Mesendoderm (in vitro differentiated cells): ENCODE data around the gene IQCH.

Experiments
- DNase-seq: peaks from one replicate; pipeline ENCODE4 v3.0.0; 2013
- H2AK5ac ChIP-seq: 2 replicates; pipeline ENCODE4 v1.6.1; 2013; ENCODE audit warnings: low read length, inconsistent platforms
- H2BK120ac ChIP-seq: 2 replicates; pipeline ENCODE4 v1.6.1; 2013; ENCODE audit warnings: low read depth, mild to moderate bottlenecking, low read length, moderate library complexity, mixed read lengths
- H2BK15ac ChIP-seq: replicated peaks from 2 replicates; pipeline ENCODE4 v1.6.1; 2013; ENCODE audit warnings: low read depth, mild to moderate bottlenecking, moderate library complexity
- H2BK5ac ChIP-seq: 2 replicates; pipeline ENCODE4 v1.6.1; 2013; ENCODE audit warnings: low read length, inconsistent platforms
- H3K18ac ChIP-seq: 2 replicates; pipeline ENCODE4 v1.6.1; 2013; ENCODE audit warnings: mild to moderate bottlenecking, low read length, mixed read lengths
- H3K23ac ChIP-seq: one replicate; pipeline ENCODE4 v1.6.1; 2013; ENCODE audit warnings: low read length
- H3K27ac ChIP-seq: 2 replicates; pipeline ENCODE4 v1.5.1; 2013; ENCODE audit warnings: low read depth, mild to moderate bottlenecking, inconsistent platforms, low read length, moderate library complexity
- H3K27me3 ChIP-seq: 2 replicates; pipeline ENCODE4 v1.6.1; 2013; ENCODE audit warnings: low read length, control low read depth, mild to moderate bottlenecking, inconsistent platforms; ENCODE audit not compliant: insufficient read depth, poor library complexity
- H3K36me3 ChIP-seq: 2 replicates; pipeline ENCODE4 v1.6.1; 2013; ENCODE audit warnings: low read length, inconsistent platforms; ENCODE audit not compliant: control insufficient read depth, insufficient read depth
- H3K4ac ChIP-seq: one replicate; pipeline ENCODE4 v1.6.1; 2013; ENCODE audit warnings: low read depth, mild to moderate bottlenecking, low read length, moderate library complexity
- H3K4me1 ChIP-seq: 2 replicates; pipeline ENCODE4 v1.6.1; 2013; ENCODE audit warnings: low read depth, low read length, inconsistent platforms; ENCODE audit not compliant: control insufficient read depth
- H3K4me2 ChIP-seq: 2 replicates; pipeline ENCODE4 v1.6.1; 2013; ENCODE audit warnings: low read length
- H3K4me3 ChIP-seq: 2 replicates; pipeline ENCODE4 v1.5.1; 2013; ENCODE audit warnings: mild to moderate bottlenecking, low read length
- H3K56ac ChIP-seq: one replicate; pipeline ENCODE4 v1.6.1; 2013; ENCODE audit warnings: low read length
- H3K79me1 ChIP-seq: 2 replicates; pipeline ENCODE4 v1.6.1; 2013; ENCODE audit warnings: low read length, inconsistent platforms
- H3K79me2 ChIP-seq: 2 replicates; pipeline ENCODE4 v1.6.1; 2013; ENCODE audit warnings: mild to moderate bottlenecking, low read length; ENCODE audit not compliant: control insufficient read depth, insufficient read depth
- H3K9ac ChIP-seq: 2 replicates; pipeline ENCODE4 v1.6.1; 2013; ENCODE audit warnings: low read length, inconsistent platforms
- H4K5ac ChIP-seq: one replicate; pipeline ENCODE4 v1.6.1; 2013; ENCODE audit warnings: low read length
- H4K8ac ChIP-seq: one replicate; pipeline ENCODE4 v1.6.1; 2013; ENCODE audit warnings: low read depth, mild to moderate bottlenecking, control low read depth, low read length, moderate library complexity
- WGBS: extraction: QIAGEN DNeasy Blood & Tissue Kit; methylation state at CpG from one replicate; pipeline ENCODE4 v1.1.7; 2013; ENCODE audit warnings: low lambda C conversion rate, missing lambda C conversion rate; ENCODE audit not compliant: insufficient coverage; ENCODE audit errors: extremely low coverage; 5-methylcytosine and 5-hydroxymethylcytosine counted together

IQCH gene

GRCh38 chr15:67259806-67260205, 5.2 kb downstream of the IQCH start:
- H3K4me1 ChIP-seq = no peaks in the 10 kb centered on the region
- H2AK5ac ChIP-seq = no peak overlapping the region
- H3K27me3 ChIP-seq = no peaks in the 10 kb centered on the region
- no peak for DNase-seq
- H4K8ac ChIP-seq = no peak overlapping the region
- no peak overlapping the region for H3K18ac ChIP-seq
- no peak overlapping the region for H3K27ac ChIP-seq
- no peak overlapping the region for H2BK5ac ChIP-seq
- H3K9ac ChIP-seq = no peak overlapping the region
- no peaks in the 10 kb centered on the region for H3K36me3 ChIP-seq
- H3K4ac ChIP-seq = no peak overlapping the region
- no peak overlapping the region for H3K23ac ChIP-seq
- no peaks in the 10 kb centered on the region for H3K79me1 ChIP-seq
- H2BK15ac ChIP-seq = no peak overlapping the region
- no peaks in the 10 kb centered on the region for H3K79me2 ChIP-seq
- H2BK120ac ChIP-seq = no peak overlapping the region
- no peak overlapping the region for H3K4me3 ChIP-seq
- no peak overlapping the region for H4K5ac ChIP-seq
- no peak overlapping the region for H3K56ac ChIP-seq
- H3K4me2 ChIP-seq = no peak overlapping the region

GRCh38 chr15:67266870-67267269, 12.3 kb downstream of the IQCH start:
- H3K36me3 ChIP-seq = no peaks in the 10 kb centered on the region
- no peak overlapping the region for H2BK5ac ChIP-seq
- H3K4me2 ChIP-seq = no peak overlapping the region
- no CpG with 5 or more reads among the region's 6 CpGs for WGBS
- H4K8ac ChIP-seq = no peak overlapping the region
- H2BK15ac ChIP-seq = no peak overlapping the region
- H4K5ac ChIP-seq = no peak overlapping the region
- H3K27ac ChIP-seq = no peak overlapping the region
- H3K79me2 ChIP-seq = no peaks in the 10 kb centered on the region
- no peak overlapping the region for H3K4me3 ChIP-seq
- H2AK5ac ChIP-seq = no peak overlapping the region
- no peak overlapping the region for H3K56ac ChIP-seq
- H3K79me1 ChIP-seq = no peaks in the 10 kb centered on the region
- H3K4ac ChIP-seq = no peak overlapping the region
- no peak for DNase-seq
- no peaks in the 10 kb centered on the region for H3K27me3 ChIP-seq
- no peak overlapping the region for H3K18ac ChIP-seq
- H3K4me1 ChIP-seq = peaks cover 4% of the 10 kb centered on the region
- H3K23ac ChIP-seq = no peak overlapping the region
- H3K9ac ChIP-seq = no peak overlapping the region
- H2BK120ac ChIP-seq = no peak overlapping the region

GRCh38 chr15:67267440-67267839, 12.9 kb downstream of the IQCH start:
- DNase-seq = peak; percentile 74
- no CpG with 5 or more reads among the region's 3 CpGs for WGBS
- Histone ChIP-seq H3K56ac (no peak overlapping the region), H3K4me1 (peaks cover 4% of the 10 kb centered on the region), H3K23ac (no peak overlapping the region), H3K4me3 (no peak overlapping the region), H2BK120ac (no peak overlapping the region), H3K27ac (no peak overlapping the region), H3K27me3 (peaks cover 2% of the 10 kb centered on the region), H4K5ac (no peak overlapping the region), H3K36me3 (no peaks in the 10 kb centered on the region), H3K9ac (no peak overlapping the region), H3K79me2 (no peaks in the 10 kb centered on the region), H3K79me1 (no peaks in the 10 kb centered on the region), H3K18ac (peak overlapping the region; percentile 28), H3K4ac (no peak overlapping the region), H2AK5ac (no peak overlapping the region), H4K8ac (no peak overlapping the region), H2BK15ac (peak overlapping the region; percentile 45), H3K4me2 (no peak overlapping the region), H2BK5ac (no peak overlapping the region)

GRCh38 chr15:67267951-67268941, 13.7 kb downstream of the IQCH start:
- no peaks in the 10 kb centered on the region for H3K79me1 ChIP-seq
- H3K27me3 ChIP-seq = peaks cover 2% of the 10 kb centered on the region
- WGBS = no CpG with 5 or more reads among the region's 9 CpGs

GRCh38 chr15:67274236-67274635, 19.6 kb downstream of the IQCH start:
- no peak overlapping the region for H2BK5ac ChIP-seq
- H4K8ac ChIP-seq = no peak overlapping the region
- H3K4ac ChIP-seq = no peak overlapping the region
- DNase-seq = no peak
- no peak overlapping the region for H3K18ac ChIP-seq
- H3K4me2 ChIP-seq = no peak overlapping the region
- H3K23ac ChIP-seq = no peak overlapping the region
- H3K79me1 ChIP-seq = no peaks in the 10 kb centered on the region
- peaks cover 2% of the 10 kb centered on the region for H3K4me1 ChIP-seq
- peaks cover 2% of the 10 kb centered on the region for H3K27me3 ChIP-seq
- H3K79me2 ChIP-seq = no peaks in the 10 kb centered on the region
- H3K9ac ChIP-seq = no peak overlapping the region
- no CpG with 5 or more reads among the region's 1 CpG for WGBS
- no peak overlapping the region for H2BK15ac ChIP-seq
- no peak overlapping the region for H3K4me3 ChIP-seq
- no peak overlapping the region for H3K56ac ChIP-seq
- no peak overlapping the region for H2BK120ac ChIP-seq
- H2AK5ac ChIP-seq = no peak overlapping the region
- no peak overlapping the region for H4K5ac ChIP-seq
- no peaks in the 10 kb centered on the region for H3K36me3 ChIP-seq
- H3K27ac ChIP-seq = no peak overlapping the region

More at GRCh38 chr15:67267951-67268941, 13.7 kb downstream of the IQCH start:
- DNase-seq = peak; percentile 63
- Histone ChIP-seq H3K36me3 (no peaks in the 10 kb centered on the region), H3K9ac (no peak overlapping the region), H2BK5ac (peak overlapping the region; percentile 38), H3K27ac (no peak overlapping the region), H3K4ac (no peak overlapping the region), H2BK120ac (no peak overlapping the region), H2AK5ac (no peak overlapping the region), H4K8ac (no peak overlapping the region), H3K56ac (no peak overlapping the region), H4K5ac (no peak overlapping the region), H3K79me2 (no peaks in the 10 kb centered on the region), H3K18ac (no peak overlapping the region), H3K4me1 (peaks cover 4% of the 10 kb centered on the region), H3K23ac (no peak overlapping the region), H3K4me3 (no peak overlapping the region), H2BK15ac (peak overlapping the region; percentile 36), H3K4me2 (no peak overlapping the region)
